ENCODE results near the gene CD3D.

The CD3D gene

DNA sequence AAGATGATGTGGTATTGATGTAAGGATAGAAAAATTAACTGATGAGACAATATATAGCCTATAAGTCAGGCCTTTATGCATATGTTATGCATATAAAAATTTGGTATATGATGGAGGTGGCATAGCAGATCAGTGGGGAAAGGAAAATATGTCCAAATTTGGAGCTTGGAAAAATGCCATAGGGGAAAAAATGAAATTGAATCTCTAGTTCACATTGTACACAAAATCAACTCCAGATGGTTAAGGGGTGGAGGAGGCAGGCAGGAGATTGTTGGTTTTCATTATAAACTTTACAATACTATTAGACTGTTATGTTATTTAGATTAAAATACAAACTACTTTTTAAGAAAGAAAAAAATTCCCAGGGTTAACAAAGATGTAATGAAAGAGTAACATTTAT, 53.1 kb downstream of the CD3D start:
- TF ChIP-seq, protein P1, sequence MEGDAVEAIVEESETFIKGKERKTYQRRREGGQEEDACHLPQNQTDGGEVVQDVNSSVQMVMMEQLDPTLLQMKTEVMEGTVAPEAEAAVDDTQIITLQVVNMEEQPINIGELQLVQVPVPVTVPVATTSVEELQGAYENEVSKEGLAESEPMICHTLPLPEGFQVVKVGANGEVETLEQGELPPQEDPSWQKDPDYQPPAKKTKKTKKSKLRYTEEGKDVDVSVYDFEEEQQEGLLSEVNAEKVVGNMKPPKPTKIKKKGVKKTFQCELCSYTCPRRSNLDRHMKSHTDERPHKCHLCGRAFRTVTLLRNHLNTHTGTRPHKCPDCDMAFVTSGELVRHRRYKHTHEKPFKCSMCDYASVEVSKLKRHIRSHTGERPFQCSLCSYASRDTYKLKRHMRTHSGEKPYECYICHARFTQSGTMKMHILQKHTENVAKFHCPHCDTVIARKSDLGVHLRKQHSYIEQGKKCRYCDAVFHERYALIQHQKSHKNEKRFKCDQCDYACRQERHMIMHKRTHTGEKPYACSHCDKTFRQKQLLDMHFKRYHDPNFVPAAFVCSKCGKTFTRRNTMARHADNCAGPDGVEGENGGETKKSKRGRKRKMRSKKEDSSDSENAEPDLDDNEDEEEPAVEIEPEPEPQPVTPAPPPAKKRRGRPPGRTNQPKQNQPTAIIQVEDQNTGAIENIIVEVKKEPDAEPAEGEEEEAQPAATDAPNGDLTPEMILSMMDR (IDR thresholded peaks at IDR 0.05; ENCODE audit: low read depth, low read length) = no peak
- no peak overlapping the region for H3K4me3 ChIP-seq (ENCODE audit: low read depth, low read length)
